ENCODE data around the gene TNIP1. TPM values are rescaled to one million over a fixed set of nuclear protein-coding genes. Genes with fewer than 3 reads are reported as not detected.
A peak's percentile ranks its signal among the peaks of the same experiment; 100 is the strongest.

The TNIP1 gene
- total RNA-seq, 1 donor from 2014 or later: 37.1 TPM

- Mint-ChIP-seq H3K4me3 (no peak overlapping the region), H3K36me3 (ENCODE audit: low read depth) (peaks cover 11% of the 10 kb centered on the region), H3K9me3 (no peaks in the 10 kb centered on the region), H3K27ac (ENCODE audit: unreplicated experiment) (peak overlapping the region; percentile 72), H3K4me1 (no peaks in the 10 kb centered on the region), H3K27me3 (ENCODE audit: low read depth) (no peaks in the 10 kb centered on the region)
- TF ChIP-seq CTCF (conservative IDR thresholded peaks at IDR 0.05): no peak
- no peak for DNase-seq (ENCODE audit: low read depth, low spot score)
Measured at GRCh38 chr5:151027961-151028479, 52.8 kb downstream of the TNIP1 start.

GRCh38 chr5:151026679-151027078 is 54.2 kb downstream of the TNIP1 start:
- Mint-ChIP-seq H3K4me3 (no peak overlapping the region), H3K27ac (ENCODE audit: unreplicated experiment) (no peak overlapping the region)
- TF ChIP-seq CTCF (conservative IDR thresholded peaks at IDR 0.05): no peak

GRCh38 chr5:151026088-151026487 is 54.7 kb downstream of the TNIP1 start:
- H3K9me3 Mint-ChIP-seq: no peaks in the 10 kb centered on the region
- no peak for DNase-seq (ENCODE audit: low read depth, low spot score)
- H3K27me3 Mint-ChIP-seq (ENCODE audit: low read depth): peaks cover 5% of the 10 kb centered on the region
- no peak for TF ChIP-seq CTCF (conservative IDR thresholded peaks at IDR 0.05)
- no peak overlapping the region for H3K27ac Mint-ChIP-seq (ENCODE audit: unreplicated experiment)
- peaks cover 6% of the 10 kb centered on the region for H3K36me3 Mint-ChIP-seq (ENCODE audit: low read depth)
- no peak overlapping the region for H3K4me3 Mint-ChIP-seq
- H3K4me1 Mint-ChIP-seq: peaks cover under 1% of the 10 kb centered on the region

More at GRCh38 chr5:151026679-151027078, 54.2 kb downstream of the TNIP1 start:
- Mint-ChIP-seq H3K9me3 (no peaks in the 10 kb centered on the region), H3K27me3 (ENCODE audit: low read depth) (peaks cover 1% of the 10 kb centered on the region), H3K36me3 (ENCODE audit: low read depth) (peaks cover 7% of the 10 kb centered on the region), H3K4me1 (no peaks in the 10 kb centered on the region)
- DNase-seq (ENCODE audit: low read depth, low spot score): no peak

- TF ChIP-seq CTCF (conservative IDR thresholded peaks at IDR 0.05): no peak
- peaks cover 6% of the 10 kb centered on the region for H3K4me1 Mint-ChIP-seq
- H3K36me3 Mint-ChIP-seq (ENCODE audit: low read depth): peaks cover 6% of the 10 kb centered on the region
- H3K27ac Mint-ChIP-seq (ENCODE audit: unreplicated experiment): no peak overlapping the region
- no peaks in the 10 kb centered on the region for H3K9me3 Mint-ChIP-seq
- peaks cover 9% of the 10 kb centered on the region for H3K27me3 Mint-ChIP-seq (ENCODE audit: low read depth)
- DNase-seq (ENCODE audit: low read depth, low spot score): no peak
- no peak overlapping the region for H3K4me3 Mint-ChIP-seq
Measured at GRCh38 chr5:151025250-151025606, 55.6 kb downstream of the TNIP1 start.

- peaks cover 6% of the 10 kb centered on the region for H3K36me3 Mint-ChIP-seq (ENCODE audit: low read depth)
- no peak for TF ChIP-seq CTCF (conservative IDR thresholded peaks at IDR 0.05)
- no peak overlapping the region for H3K4me3 Mint-ChIP-seq
- peaks cover 10% of the 10 kb centered on the region for H3K4me1 Mint-ChIP-seq
- H3K27me3 Mint-ChIP-seq (ENCODE audit: low read depth): peaks cover 9% of the 10 kb centered on the region
- no peaks in the 10 kb centered on the region for H3K9me3 Mint-ChIP-seq
- no peak for DNase-seq (ENCODE audit: low read depth, low spot score)
- H3K27ac Mint-ChIP-seq (ENCODE audit: unreplicated experiment): no peak overlapping the region
Measured at GRCh38 chr5:151024440-151025249, 56.2 kb downstream of the TNIP1 start.

Data from neural crest cell (in vitro differentiated cells).